ENCODE results near the gene TACR1.
"Not testable (repeated sequence)": the region's sequence is repeated elsewhere in the genome, so short reads cannot be mapped to it uniquely, and the experiment has no call there.

Gene TACR1

DNA sequence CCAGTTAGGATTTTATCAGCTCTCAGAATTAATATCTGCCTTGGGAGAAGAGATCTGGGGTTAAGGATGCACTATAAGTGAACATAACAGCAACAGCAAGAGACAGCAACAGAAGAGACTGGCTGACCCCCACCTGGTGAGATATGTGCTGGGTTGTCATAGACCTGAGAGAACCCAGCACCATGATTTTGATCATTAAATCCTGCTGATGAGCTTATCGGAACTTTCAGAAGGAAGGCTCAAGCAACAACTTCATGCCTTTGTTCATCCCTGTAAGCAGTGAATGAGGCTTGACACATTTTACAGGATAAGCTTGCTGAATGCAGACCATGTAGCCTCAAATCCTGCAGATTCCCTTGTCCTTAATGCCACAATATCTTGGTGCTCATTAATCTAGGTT is 140.9 kb downstream of the TACR1 start:
- H3K27ac ChIP-seq: no peak overlapping the region
- TF ChIP-seq, protein P1, sequence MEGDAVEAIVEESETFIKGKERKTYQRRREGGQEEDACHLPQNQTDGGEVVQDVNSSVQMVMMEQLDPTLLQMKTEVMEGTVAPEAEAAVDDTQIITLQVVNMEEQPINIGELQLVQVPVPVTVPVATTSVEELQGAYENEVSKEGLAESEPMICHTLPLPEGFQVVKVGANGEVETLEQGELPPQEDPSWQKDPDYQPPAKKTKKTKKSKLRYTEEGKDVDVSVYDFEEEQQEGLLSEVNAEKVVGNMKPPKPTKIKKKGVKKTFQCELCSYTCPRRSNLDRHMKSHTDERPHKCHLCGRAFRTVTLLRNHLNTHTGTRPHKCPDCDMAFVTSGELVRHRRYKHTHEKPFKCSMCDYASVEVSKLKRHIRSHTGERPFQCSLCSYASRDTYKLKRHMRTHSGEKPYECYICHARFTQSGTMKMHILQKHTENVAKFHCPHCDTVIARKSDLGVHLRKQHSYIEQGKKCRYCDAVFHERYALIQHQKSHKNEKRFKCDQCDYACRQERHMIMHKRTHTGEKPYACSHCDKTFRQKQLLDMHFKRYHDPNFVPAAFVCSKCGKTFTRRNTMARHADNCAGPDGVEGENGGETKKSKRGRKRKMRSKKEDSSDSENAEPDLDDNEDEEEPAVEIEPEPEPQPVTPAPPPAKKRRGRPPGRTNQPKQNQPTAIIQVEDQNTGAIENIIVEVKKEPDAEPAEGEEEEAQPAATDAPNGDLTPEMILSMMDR (IDR thresholded peaks at IDR 0.05): no peak
- no peak for TF ChIP-seq ZFX (IDR thresholded peaks at IDR 0.05; ENCODE audit: borderline replicate concordance)

DNA sequence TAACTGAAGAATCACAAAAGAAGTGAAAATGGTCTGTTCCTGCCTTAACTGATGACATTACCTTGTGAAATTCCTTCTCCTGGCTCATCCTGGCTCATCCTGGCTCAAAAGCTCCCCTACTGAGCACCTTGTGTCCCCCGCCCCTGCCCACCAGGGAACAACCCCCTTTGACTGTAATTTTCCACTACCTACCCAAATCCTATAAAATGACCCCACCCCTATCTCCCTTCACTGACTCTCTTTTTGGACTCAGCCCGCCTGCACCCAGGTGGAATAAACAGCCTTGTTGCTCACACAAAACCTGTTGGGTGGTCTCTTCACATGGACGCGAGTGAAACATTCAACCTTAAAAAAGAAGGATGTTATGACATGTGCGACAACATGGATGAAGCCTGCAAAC is 142.2 kb downstream of the TACR1 start:
- not testable (repeated sequence) for H3K27ac ChIP-seq

DNA sequence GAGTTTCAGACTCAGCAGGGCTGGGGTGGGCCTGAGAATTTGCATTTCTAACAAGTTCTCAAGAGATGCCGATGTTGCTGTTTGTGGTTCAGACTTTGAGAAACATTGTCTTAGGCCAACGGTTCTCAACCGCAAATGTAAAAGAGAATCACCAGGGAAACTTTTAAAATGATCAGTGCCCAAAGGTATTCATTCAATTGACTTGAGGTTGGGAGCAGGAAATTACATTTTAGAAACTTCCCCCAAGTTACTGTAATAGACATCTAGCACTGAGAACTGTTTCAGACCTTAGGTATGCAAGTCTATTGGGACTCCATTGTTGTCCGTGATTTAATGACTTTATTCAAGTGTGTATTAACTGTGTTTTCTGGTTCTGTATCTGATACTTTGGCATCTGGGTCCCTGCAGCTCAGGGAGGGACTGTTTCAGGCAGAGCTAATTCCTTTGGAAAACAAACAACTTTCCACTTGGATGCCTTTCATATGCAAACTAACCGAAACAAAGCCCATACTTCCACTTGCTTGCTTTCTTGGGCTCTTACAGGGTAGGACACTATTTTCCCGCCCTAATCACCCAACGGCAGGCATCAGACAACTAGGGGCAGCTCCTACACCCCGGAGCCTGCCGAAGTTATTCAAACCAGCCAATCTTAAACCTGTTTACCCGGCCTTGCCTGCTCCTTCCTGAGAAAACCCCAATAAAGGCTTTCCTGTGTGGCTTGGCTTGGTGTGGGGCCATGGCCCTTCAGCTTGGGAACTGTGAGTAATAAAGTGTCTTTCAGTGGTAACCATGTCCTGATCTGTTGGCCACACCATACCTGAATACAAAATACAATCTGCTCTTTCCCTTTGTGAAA is 143.3 kb downstream of the TACR1 start:
- no peak for TF ChIP-seq ZFX (IDR thresholded peaks at IDR 0.05; ENCODE audit: borderline replicate concordance)
- TF ChIP-seq, protein P1 (IDR thresholded peaks at IDR 0.05): no peak
- H3K27ac ChIP-seq: no peak overlapping the region

DNA sequence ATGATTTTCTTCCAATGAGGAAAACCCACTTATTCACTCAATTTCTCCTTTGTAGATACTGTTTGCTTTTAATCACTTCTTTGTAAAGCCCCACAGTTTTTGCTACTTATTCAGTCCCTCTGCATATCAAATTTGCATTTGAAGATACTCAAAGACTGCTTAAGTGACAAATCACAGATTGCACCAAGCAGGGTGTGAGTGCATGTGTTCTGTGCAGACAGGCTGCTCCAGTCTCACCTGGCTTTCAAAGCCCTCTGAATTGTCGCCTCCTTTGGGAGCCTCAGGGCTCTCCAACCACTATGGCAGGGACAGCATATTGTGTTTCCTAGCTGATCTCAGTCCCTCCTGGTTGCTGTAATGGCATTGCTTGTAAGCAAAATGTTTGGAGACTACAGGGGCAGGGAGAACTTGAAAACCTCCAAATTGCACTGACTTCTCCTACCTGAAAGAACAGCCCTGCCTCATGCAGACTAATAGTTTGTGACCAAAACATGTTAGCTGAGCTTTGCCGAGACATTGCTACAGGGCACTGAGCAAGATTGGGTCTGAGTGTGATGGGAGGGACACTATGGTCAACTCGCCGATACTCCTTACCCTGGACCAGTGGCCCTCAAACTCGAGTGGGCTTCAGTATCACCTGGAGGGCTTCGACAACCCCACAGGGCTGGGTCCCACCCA is 144.0 kb downstream of the TACR1 start:
- TF ChIP-seq, protein P1 (IDR thresholded peaks at IDR 0.05): no peak
- TF ChIP-seq ZFX (IDR thresholded peaks at IDR 0.05; ENCODE audit: borderline replicate concordance): no peak
- H3K27ac ChIP-seq: no peak overlapping the region

DNA sequence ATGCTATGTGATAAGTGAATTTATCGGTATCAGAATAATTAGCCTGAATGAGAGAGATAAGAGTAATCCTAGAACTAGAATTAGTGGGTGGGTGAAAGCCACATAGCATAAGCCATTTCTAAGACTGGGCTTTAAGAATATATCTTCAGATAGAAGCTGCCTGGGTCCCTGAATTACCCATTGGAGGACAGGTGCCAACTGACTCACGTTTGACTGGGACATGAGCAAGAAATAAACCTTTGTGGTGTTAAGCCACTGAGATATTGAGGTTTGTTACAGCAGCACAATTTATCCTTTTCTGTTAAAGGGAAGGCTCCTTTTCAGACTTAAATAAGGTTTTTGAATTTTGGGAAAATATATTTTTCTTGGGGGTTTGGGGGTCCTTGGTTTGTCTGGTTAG is 145.0 kb downstream of the TACR1 start:
- TF ChIP-seq, protein P1 (IDR thresholded peaks at IDR 0.05): no peak
- no peak for TF ChIP-seq ZFX (IDR thresholded peaks at IDR 0.05; ENCODE audit: borderline replicate concordance)
- H3K27ac ChIP-seq: no peak overlapping the region

DNA sequence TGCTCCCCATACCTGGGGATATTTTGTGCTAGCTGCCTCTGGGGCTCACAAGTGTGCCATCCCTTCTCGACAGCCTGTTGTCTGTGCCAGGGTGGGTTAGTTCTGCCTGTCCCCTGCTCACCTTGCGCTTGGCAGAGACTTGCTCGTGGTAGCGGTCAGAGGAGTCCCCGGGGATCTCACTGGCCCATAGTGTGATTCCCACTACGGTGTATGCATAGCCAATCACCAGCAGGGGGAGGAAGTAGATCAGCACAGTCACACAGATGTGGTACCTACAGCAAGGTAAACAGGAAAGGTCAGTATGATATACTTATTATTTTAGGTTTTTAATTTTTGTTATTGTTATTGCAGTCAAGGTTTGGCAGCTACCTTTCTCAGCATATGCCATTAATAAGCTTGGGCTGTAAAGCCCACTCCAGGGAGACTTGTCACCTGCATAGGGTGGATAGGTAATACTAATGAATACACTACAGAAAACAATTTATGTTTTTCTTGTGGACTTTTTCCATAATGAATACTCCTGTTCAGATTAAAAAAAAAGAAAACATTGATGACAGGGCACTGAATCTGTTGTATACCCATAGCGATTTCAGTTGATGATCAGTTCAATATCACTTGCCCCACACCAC is 145.7 kb downstream of the TACR1 start:
- no peak for TF ChIP-seq ZFX (IDR thresholded peaks at IDR 0.05; ENCODE audit: borderline replicate concordance)
- TF ChIP-seq, protein P1 (IDR thresholded peaks at IDR 0.05): peak; percentile 88
- no peak overlapping the region for H3K27ac ChIP-seq

DNA sequence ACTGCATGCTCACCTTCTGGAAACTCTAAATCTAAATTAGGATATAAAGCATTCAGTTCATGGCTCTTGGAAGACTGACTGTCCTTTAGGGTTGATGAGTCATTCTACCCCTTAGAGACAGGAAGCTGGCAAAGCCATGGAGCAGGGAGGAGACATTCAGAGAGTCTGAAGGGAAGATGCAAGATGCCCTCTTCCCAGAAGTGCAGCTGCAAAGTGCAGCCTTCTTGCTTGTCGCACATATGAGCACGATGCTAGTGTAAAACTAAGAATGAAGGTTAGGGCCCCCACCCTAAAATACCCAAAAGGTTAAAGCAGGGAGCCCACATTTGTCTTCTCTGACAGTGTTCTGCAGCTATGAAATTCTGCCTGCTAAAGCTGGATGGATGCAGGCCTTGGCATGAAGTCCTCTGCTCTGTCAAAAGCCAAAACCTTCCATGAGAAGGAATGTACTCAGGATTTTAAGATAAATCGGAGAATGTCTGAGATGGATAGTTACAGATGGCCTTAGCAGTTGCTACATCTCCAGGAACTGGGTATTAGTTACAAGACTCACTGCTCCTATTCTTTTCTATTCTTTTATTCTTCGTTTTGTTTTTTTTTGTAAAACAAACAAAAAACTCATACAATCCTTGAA is 151.2 kb downstream of the TACR1 start:
- no peak overlapping the region for H3K27ac ChIP-seq

More for the DNA sequence above, 151.2 kb downstream of the TACR1 start:
- TF ChIP-seq ZFX (IDR thresholded peaks at IDR 0.05; ENCODE audit: borderline replicate concordance): no peak
- TF ChIP-seq, protein P1 (IDR thresholded peaks at IDR 0.05): no peak
